ENCODE measurements around the gene FSTL5. TPM values are rescaled to one million over a fixed set of nuclear protein-coding genes. Genes with fewer than 3 reads are reported as not detected.

The FSTL5 gene
- total RNA-seq, 2 donors from 2014 or later: 0.24 to 1.1 TPM

DNA sequence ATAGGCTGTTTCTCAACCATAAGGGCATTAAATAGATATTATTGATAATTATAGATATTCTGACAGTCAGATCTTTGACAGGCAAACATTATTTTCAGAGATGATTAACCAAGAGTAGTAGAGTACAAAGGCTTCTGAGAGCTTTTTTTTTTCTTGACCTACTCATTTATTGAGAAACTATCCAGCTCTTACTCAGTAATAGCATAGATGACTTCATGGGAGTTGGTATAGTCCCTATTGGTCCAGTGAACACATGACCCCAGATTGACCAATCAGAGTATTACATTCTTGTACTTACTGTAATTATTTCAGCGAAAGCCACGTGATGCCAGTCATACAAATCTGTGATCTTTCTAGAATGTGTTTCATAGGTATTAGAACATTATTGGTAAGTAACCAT, 508.7 kb downstream of the FSTL5 start:
- H3K9me3 ChIP-seq (ENCODE audit: control insufficient read depth, low read length): no peaks in the 10 kb centered on the region
- H3K27ac ChIP-seq (ENCODE audit: low read depth, low read length): no peak overlapping the region
- Mint-ChIP-seq H3K27me3 (ENCODE audit: insufficient read depth) (no peaks in the 10 kb centered on the region), H3K9me3 (no peaks in the 10 kb centered on the region), H3K36me3 (ENCODE audit: low read depth) (no peaks in the 10 kb centered on the region), H3K27ac (no peak overlapping the region), H3K4me3 (no peak overlapping the region), H3K4me1 (no peaks in the 10 kb centered on the region)
- WGBS, 2 experiments (ENCODE audit: insufficient coverage in 1 of 2, insufficient read length in 1 of 2): 100% methylated on average over 2 of the region's 2 CpGs; no CpG with 5 or more reads in 1 of the 2 experiments
- DNase-seq: no peak
- no peaks in the 10 kb centered on the region for H3K4me1 ChIP-seq (ENCODE audit: control insufficient read depth, insufficient read depth, low read length)
- TF ChIP-seq, protein P1, sequence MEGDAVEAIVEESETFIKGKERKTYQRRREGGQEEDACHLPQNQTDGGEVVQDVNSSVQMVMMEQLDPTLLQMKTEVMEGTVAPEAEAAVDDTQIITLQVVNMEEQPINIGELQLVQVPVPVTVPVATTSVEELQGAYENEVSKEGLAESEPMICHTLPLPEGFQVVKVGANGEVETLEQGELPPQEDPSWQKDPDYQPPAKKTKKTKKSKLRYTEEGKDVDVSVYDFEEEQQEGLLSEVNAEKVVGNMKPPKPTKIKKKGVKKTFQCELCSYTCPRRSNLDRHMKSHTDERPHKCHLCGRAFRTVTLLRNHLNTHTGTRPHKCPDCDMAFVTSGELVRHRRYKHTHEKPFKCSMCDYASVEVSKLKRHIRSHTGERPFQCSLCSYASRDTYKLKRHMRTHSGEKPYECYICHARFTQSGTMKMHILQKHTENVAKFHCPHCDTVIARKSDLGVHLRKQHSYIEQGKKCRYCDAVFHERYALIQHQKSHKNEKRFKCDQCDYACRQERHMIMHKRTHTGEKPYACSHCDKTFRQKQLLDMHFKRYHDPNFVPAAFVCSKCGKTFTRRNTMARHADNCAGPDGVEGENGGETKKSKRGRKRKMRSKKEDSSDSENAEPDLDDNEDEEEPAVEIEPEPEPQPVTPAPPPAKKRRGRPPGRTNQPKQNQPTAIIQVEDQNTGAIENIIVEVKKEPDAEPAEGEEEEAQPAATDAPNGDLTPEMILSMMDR (conservative IDR thresholded peaks at IDR 0.05): no peak
- H3K9ac ChIP-seq (ENCODE audit: extremely low read depth, low read length, poor library complexity, severe bottlenecking): no peak overlapping the region
- no peaks in the 10 kb centered on the region for H3K27me3 ChIP-seq (ENCODE audit: control insufficient read depth, insufficient read depth, low read length, poor library complexity, severe bottlenecking)
- H3K36me3 ChIP-seq (ENCODE audit: control insufficient read depth, insufficient read depth, low read length): no peaks in the 10 kb centered on the region
- no peak overlapping the region for H3K4me3 ChIP-seq (ENCODE audit: low read length)

DNA sequence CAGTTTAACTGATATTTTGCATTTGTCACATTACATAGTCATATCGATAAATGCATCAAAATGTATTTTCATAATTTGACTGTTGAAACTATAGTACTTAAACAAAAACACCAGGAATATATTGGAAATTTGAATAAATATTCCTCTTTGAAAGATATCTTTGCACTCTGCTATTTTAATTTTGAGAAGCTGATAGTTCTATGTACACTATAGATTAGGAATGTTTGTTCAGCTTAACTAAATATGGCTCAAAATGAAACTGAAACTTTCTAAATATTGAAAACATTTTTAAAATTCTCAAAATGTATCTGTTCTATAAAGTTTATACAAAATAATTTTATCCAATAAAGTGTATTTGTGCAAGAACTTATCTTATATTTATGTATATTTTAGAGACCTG, 510.1 kb downstream of the FSTL5 start:
- Mint-ChIP-seq H3K9me3 (no peaks in the 10 kb centered on the region), H3K36me3 (ENCODE audit: low read depth) (no peaks in the 10 kb centered on the region), H3K27me3 (ENCODE audit: insufficient read depth) (no peaks in the 10 kb centered on the region), H3K4me3 (no peak overlapping the region), H3K27ac (no peak overlapping the region), H3K4me1 (no peaks in the 10 kb centered on the region)
- TF ChIP-seq, protein P1 (conservative IDR thresholded peaks at IDR 0.05): no peak
- no CpG with 5 or more reads among the region's 1 CpG for WGBS, 2 experiments (ENCODE audit: insufficient coverage in 1 of 2, insufficient read length in 1 of 2)
- Histone ChIP-seq H3K27ac (ENCODE audit: low read depth, low read length) (no peak overlapping the region), H3K9ac (ENCODE audit: extremely low read depth, low read length, poor library complexity, severe bottlenecking) (no peak overlapping the region), H3K36me3 (ENCODE audit: control insufficient read depth, insufficient read depth, low read length) (no peaks in the 10 kb centered on the region), H3K4me3 (ENCODE audit: low read length) (no peak overlapping the region), H3K27me3 (ENCODE audit: control insufficient read depth, insufficient read depth, low read length, poor library complexity, severe bottlenecking) (no peaks in the 10 kb centered on the region), H3K4me1 (ENCODE audit: control insufficient read depth, insufficient read depth, low read length) (no peaks in the 10 kb centered on the region), H3K9me3 (ENCODE audit: control insufficient read depth, low read length) (no peaks in the 10 kb centered on the region)
- no peak for DNase-seq

DNA sequence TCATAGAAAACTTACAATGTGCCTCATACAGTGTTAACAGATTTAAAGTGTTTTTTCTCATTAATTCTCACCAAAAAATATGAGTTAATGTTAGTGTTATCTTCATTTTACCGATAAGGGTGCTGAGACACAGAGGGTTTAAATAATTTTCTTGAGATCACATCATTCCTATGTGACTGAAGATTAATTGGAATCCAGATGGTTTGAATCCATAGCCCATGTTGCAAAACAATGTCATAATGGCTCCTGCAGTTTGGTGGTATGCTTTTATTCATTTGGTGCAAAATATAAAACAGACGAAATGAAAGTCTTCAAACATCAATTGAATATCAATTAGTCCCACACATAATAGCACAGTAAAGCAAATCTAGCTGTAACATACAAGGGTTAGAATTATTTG, 512.2 kb downstream of the FSTL5 start:
- Mint-ChIP-seq H3K4me1 (no peaks in the 10 kb centered on the region), H3K27me3 (ENCODE audit: insufficient read depth) (no peaks in the 10 kb centered on the region), H3K9me3 (no peaks in the 10 kb centered on the region), H3K27ac (no peak overlapping the region), H3K36me3 (ENCODE audit: low read depth) (no peaks in the 10 kb centered on the region), H3K4me3 (no peak overlapping the region)
- Histone ChIP-seq H3K27me3 (ENCODE audit: control insufficient read depth, insufficient read depth, low read length, poor library complexity, severe bottlenecking) (no peaks in the 10 kb centered on the region), H3K27ac (ENCODE audit: low read depth, low read length) (no peak overlapping the region), H3K36me3 (ENCODE audit: control insufficient read depth, insufficient read depth, low read length) (no peaks in the 10 kb centered on the region), H3K9ac (ENCODE audit: extremely low read depth, low read length, poor library complexity, severe bottlenecking) (no peak overlapping the region), H3K4me3 (ENCODE audit: low read length) (no peak overlapping the region), H3K9me3 (ENCODE audit: control insufficient read depth, low read length) (no peaks in the 10 kb centered on the region), H3K4me1 (ENCODE audit: control insufficient read depth, insufficient read depth, low read length) (no peaks in the 10 kb centered on the region)
- 86% methylated on average over 2 of the region's 2 CpGs; no CpG with 5 or more reads in 1 of the 2 experiments for WGBS, 2 experiments (ENCODE audit: insufficient coverage in 1 of 2, insufficient read length in 1 of 2)
- DNase-seq: no peak
- TF ChIP-seq, protein P1 (conservative IDR thresholded peaks at IDR 0.05): no peak

Data from endodermal cell (in vitro differentiated cells).